Activated naive CD4-positive, alpha-beta T cell treated with Interleukin-2 at 50 U/mL for 16 hours (primary cell): ENCODE results near the gene GABBR2.
"Not testable (repeated sequence)": the region's sequence is repeated elsewhere in the genome, so short reads cannot be mapped to it uniquely, and the experiment has no call there.

ENCODE experiments used
- DNase-seq: peaks from one replicate; pipeline ENCODE4 v3.0.0-alpha.2; 2020

Gene GABBR2

GRCh38 chr9:98310752-98311392 lies 397.9 kb downstream of the GABBR2 start:
- no peak for DNase-seq

DNA sequence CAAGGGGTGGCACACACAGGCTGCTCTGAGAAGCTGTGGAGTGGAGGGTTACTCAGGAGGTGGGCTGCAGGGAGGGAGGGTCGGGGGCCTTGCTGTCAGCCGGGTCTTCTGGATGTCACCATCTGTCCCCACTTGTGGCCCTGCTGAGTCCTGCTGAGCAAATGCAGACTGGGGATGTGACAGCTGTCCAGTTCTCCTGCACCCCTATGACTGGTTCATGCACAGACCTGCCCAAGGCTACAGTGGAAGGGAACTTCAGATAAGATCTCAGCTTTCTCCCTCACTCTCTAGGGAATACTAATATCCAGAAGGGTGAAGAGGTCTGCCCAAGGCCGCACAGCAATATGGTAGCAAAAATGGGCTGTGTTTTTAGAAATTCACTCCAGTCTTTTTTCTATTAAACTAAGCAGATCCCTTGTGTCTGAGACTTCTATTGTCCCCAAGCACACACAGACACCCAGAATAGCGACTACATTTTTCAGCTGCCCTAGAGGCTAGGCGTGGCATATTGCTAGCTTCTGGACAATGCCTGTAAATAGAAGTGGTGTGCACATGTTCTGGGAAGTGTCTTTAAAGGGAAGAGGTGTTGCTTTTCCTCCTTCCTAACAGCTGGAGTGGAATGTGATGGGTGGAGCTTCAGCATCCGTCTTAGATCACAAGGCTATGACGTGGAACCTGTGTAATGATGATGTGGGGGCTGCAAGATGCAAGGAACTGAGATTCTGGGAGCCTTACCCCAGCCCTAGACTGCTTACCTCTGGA lies 402.2 kb downstream of the GABBR2 start:
- no peak for DNase-seq

DNA sequence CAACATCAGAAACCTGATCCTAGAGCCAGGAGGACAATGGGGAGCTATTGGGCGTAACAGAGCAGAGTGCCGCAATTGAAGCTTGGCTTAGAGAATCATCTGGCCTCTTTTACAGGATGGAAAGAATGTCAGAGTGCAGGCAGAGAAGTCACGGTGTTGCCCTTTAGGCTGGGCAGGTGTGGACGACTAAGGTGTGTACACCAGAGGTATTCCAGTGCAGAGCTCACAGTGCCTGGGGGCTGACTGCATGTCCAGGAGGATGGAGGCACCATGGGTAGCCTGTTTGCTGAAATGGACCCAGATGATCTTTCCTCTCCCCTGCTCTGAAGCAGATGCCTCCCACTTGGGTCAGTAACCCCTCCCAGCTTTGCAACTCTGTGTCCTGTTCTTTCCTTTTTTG lies 404.4 kb downstream of the GABBR2 start:
- no peak for DNase-seq

- DNase-seq = no peak
Measured at GRCh38 chr9:98303633-98304125, 405.1 kb downstream of the GABBR2 start.

GRCh38 chr9:98302938-98303632 lies 405.6 kb downstream of the GABBR2 start:
- no peak for DNase-seq

DNA sequence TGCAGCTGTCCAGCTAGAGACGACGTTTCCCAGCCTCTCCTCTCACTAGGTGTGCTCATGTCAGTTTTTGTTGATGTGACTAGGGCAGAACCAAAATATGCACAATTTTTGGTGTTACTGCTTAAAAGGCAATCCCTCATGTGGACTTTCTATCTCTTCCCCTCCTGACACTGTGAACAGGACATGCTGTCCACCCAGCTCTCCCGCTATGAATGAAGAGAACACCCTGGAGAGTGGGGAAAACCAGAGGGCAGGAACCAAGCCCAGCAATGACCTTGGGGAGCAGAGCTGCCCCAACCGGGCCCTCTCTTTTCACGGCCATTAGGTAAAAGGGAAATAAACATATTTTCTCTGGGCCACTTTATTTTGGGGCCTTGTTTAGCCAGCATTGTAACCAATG lies 406.6 kb downstream of the GABBR2 start:
- DNase-seq = no peak

- DNase-seq = no peak
Measured at GRCh38 chr9:98300611-98301010, 408.1 kb downstream of the GABBR2 start.

DNA sequence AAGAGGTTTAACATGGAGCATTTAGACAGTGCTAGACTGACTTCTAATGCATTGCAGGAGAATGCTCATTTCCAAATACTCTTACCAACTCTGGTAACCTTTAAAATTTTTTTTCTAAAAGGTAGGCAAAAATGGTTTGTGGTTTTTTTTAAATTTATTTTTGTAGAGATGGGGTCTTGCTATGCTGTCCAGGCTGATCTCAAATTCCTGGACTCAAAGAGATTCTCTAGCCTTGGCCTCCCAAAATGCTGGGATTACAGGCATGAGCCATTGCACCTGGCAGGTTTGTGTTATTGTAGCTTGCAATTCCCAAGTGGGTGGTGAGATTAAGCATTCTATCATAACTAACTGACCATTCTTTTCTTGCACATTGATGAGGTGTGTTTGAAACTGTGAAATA lies 410.3 kb downstream of the GABBR2 start:
- DNase-seq = no peak

GRCh38 chr9:98295824-98296223 lies 412.9 kb downstream of the GABBR2 start:
- DNase-seq = no peak

DNA sequence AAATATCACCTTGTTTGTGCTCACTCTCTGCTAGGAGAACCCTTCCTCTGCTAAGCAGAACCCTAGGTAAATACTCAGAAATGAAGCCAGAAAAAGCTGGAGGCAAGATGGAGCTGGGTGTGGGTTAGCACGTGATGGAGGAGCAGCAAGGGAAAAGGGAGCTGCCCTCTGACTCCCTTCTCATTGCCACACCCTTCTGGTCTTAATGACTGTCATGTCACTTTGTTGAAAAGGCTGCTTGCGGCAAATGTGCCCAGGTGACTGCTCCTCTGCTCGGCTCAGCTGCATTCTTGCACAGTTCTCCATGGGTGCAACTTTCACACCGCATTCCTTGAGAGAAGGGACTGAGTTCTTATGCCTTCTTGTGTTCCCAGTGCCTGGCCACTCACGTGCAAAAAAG lies 416.9 kb downstream of the GABBR2 start:
- no peak for DNase-seq

GRCh38 chr9:98290411-98290810 lies 418.3 kb downstream of the GABBR2 start:
- DNase-seq = no peak

GRCh38 chr9:98289614-98290201 lies 419.0 kb downstream of the GABBR2 start:
- no peak for DNase-seq

DNA sequence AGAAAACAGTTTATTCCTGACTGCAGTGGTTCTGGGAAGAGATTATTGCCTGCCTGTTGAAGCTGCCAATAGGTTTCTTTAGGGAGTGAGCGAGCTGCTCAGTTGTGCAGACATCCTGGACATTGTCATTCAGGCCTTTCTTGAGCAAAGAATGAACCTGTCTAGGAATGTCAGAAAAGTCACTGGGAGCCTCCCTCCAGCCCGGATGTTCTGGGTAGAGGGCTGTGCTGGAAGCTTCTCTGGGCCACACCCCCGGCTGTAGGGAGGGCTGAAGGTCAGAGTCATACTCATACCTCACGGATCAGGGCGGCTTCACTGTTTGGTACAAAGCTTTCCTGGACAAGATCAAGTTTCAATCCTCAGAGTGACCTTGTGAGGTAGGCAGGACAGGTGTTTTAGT lies 419.9 kb downstream of the GABBR2 start:
- DNase-seq = no peak

- DNase-seq = no peak
Measured at GRCh38 chr9:98287384-98287783, 421.4 kb downstream of the GABBR2 start.

DNA sequence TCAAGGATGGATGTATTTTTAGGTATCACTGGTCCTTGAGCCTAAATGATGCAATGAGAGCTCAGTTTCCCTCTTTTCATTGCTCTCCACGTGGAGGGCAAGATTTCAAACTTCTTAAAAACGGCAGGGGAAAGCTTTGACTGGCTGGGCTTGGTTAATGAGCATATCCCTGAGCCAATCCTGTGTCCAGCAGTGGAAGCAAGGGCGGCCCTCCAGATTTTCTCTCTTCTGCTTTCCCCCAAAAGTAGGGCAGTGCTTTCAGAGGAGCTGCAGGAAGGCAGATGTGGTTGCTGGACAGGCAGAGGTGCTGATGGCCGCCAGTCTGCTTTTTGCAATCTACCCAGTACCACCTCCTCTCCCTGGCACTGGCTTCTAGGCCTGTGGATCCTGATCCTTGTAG lies 423.3 kb downstream of the GABBR2 start:
- no peak for DNase-seq

DNA sequence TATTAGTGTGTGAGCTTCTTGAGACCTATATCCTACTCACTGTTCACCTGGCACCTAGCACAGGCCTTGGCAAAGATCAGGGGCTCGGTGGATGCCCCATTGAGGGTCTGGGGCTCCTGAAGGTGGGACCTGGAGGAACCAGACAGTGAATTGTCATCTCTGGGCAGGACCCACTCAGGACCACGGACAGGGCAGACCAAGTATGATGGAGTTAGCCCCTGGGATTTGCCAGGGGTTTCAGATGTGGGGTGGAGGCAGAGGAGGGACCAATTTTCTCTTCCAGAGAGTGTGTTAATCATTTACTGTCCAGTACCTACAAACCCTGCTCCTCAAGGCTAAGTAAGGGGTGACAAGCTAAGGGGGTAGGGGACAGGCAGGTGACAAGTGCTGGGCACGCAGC lies 424.0 kb downstream of the GABBR2 start:
- no peak for DNase-seq

DNA sequence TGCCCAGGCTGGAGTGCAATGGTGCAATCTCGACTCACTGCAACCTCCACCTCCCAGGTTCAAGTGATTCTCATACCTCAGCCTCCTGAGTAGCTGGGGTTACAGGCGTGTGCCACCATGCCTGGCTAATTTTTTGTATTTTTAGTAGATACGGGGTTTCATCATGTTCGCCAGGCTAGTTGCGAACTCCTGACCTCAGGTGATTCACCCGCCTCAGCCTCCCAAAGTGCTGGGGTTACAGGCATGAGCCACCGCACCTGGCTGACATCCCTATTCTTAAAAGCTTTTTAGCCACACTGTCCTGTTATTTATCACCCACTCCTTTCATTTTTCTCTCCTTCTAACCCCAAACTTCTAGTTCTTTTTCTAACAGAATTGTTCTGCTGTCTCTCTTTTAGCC lies 425.6 kb downstream of the GABBR2 start:
- DNase-seq = not testable (repeated sequence)

GRCh38 chr9:98281281-98281680 lies 427.5 kb downstream of the GABBR2 start:
- DNase-seq = no peak

GRCh38 chr9:98280574-98280973 lies 428.2 kb downstream of the GABBR2 start:
- no peak for DNase-seq

GRCh38 chr9:98280162-98280561 lies 428.6 kb downstream of the GABBR2 start:
- DNase-seq = no peak

DNA sequence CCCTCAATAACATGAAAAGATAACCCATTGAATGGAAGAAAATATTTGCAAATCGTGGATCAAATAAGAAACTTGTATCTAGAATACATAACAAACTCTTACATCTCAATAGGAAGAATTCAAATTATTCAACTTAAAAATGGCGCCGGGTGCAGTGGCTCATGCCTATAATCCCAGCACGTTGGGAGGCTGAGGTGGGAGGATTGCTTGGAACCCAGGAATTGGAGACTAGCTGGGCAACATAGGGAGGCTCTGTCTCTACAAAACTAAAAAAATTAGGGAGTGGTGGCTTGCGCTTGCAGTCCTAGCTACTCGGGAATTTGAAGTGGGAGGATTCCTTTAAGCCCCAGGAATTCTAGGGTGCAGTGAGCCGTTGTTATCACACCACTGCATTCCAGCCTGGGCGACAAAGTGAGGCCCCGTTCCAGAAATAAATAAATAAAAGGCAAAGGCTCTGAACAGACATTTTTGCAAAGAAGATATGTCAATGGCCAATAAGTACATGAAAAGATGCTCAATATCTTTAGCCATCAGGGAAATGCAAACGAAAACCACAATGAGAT lies 431.7 kb downstream of the GABBR2 start:
- no peak for DNase-seq

DNA sequence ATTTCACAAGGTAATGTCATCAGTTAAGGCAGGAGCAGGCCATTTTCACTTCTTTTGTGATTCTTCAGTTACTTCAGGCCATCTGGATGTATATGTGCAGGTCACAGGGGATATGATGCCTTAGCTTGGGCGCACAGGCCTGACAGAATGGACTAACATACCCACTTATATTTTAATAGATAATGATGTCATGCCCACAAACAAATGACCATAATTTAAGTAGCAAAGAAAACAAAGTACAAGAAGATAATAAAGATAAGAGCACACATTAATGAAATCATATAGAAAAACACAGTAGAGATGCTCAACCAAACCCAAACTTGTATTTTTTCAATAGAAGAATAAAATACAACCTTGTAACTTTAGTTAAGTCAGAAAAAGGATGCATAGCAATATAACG lies 433.6 kb downstream of the GABBR2 start:
- DNase-seq = no peak

DNA sequence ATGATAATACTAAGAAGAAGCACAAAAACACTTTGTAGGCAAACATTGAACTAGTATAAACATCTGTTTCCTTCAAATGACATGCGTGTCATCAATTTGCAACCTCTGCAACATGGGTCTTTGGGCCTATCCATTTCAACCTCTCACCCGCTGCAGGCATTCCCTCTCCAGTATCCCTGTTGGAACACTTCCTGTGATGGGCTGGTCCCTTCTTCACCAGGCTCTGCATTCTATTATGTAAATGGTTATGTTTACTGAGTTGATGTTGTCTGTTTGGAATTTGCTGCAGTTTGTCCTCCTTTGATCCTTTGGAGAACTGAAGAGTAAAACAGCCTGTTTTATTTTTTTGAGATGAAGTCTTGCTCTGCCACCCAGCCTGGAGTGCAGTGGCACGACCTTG lies 436.7 kb downstream of the GABBR2 start:
- no peak for DNase-seq
